ENCODE data around the gene FHIT. TPM values are rescaled to one million over a fixed set of nuclear protein-coding genes. Genes with fewer than 3 reads are reported as not detected.

FHIT gene
- total RNA-seq, 1 donor from 2014 or later: 1.3 TPM

GRCh38 chr3:60355825-60356224 is 895.4 kb downstream of the FHIT start:
- DNase-seq (ENCODE audit: low read depth, low spot score): no peak

DNA sequence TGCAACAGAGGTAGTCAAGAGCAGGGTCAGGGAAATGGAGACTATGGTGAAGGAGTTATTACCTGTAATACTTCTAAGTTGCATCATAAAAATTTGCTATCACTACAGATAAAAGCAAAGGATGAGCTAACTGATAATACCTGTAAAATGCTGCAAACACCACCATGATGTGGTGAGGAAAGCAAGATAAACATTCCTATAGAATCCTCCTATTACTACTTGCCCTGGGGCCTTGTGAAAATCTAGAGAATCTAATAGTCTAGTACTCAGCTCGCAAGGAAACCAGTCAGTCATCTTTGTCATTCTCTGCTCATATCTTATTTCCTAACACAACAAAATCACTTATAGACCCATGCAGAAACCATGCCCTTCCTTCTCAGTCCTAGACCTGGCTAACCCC is 899.8 kb downstream of the FHIT start:
- DNase-seq (ENCODE audit: low read depth, low spot score): no peak

DNA sequence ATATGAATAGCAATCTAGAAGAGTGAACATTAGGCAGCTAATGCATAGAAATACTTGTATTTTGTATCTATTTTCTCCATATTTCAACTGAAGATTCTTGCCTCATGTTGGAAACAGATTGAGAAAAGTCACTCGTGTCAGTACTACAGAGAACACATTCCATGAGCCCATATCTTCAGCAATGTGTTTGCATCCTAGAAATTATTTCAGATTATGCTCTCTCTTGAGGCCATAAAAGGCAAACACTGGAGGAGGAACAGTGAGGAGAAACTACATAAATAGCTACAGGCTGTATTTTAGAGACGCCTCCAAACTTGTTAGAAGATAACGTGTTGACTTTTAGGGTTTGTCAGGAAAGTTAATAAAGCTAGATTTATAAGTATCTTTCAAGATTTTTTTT is 906.9 kb downstream of the FHIT start:
- DNase-seq (ENCODE audit: low read depth, low spot score): no peak

GRCh38 chr3:60343831-60344230 is 907.4 kb downstream of the FHIT start:
- DNase-seq (ENCODE audit: low read depth, low spot score): no peak

- DNase-seq (ENCODE audit: low read depth, low spot score): no peak
Measured at GRCh38 chr3:60339304-60339703, 911.9 kb downstream of the FHIT start.

GRCh38 chr3:60337421-60337820 is 913.8 kb downstream of the FHIT start:
- no peak for DNase-seq (ENCODE audit: low read depth, low spot score)

DNA sequence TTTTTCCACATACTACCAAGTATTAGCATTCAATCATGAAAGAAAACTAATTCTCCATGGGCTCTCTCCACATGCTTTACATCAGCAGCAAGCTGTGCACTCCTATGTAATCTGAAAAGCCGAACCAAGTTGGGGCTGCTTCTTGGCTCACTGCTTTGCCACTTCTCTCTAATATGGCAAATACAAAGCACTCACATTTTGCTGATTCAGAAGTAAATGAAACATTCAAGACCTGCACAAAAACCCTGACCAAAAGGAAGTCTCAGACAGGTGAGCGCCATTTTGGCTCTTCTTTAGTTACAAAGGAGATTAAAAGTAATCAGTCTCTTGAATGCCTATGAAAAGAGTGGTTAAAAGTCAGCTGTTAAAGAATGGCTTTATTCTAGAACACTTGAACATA is 915.2 kb downstream of the FHIT start:
- DNase-seq (ENCODE audit: low read depth, low spot score): no peak

GRCh38 chr3:60333710-60334109 is 917.5 kb downstream of the FHIT start:
- no peak for DNase-seq (ENCODE audit: low read depth, low spot score)

GRCh38 chr3:60330107-60330506 is 921.1 kb downstream of the FHIT start:
- DNase-seq (ENCODE audit: low read depth, low spot score): no peak

- no peak for DNase-seq (ENCODE audit: low read depth, low spot score)
Measured at GRCh38 chr3:60325610-60326170, 925.6 kb downstream of the FHIT start.

DNA sequence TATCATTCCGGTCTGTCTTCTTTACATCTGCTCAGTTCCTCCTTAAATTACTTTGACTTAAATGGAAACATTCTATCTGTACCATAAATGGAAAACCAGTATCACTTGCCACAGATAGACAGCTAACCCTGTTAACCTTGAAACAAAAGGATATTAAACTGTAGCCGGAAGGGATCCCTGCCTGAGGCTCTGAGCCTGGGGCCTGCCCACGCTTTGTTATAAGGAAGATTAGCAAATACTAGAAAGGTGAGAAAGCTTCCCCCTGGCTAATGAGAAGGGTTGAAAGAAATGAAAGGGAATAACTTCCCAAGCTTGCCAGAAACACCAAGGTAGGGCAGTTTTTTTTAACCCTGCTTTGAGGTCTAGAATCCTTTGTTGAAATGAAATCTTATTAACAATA is 927.6 kb downstream of the FHIT start:
- no peak for DNase-seq (ENCODE audit: low read depth, low spot score)

DNA sequence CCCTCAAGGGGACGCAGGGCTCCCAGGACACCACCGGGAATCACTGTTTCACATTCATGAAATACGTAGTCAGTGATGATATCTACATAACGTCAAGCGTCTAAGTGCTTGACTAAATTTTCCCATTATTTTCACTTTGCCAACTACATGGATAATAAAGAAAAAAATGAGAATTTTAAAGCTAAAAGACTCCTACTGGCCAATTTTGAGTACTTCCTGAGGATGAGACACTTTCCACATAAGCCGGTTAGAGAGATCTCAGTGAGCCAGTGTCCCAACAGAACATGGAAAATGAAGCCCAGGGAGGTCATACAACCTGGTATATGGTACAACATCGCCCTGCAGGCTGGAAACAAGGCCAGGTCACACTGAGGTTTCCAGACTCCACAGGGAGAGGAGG is 928.1 kb downstream of the FHIT start:
- no peak for DNase-seq (ENCODE audit: low read depth, low spot score)

DNA sequence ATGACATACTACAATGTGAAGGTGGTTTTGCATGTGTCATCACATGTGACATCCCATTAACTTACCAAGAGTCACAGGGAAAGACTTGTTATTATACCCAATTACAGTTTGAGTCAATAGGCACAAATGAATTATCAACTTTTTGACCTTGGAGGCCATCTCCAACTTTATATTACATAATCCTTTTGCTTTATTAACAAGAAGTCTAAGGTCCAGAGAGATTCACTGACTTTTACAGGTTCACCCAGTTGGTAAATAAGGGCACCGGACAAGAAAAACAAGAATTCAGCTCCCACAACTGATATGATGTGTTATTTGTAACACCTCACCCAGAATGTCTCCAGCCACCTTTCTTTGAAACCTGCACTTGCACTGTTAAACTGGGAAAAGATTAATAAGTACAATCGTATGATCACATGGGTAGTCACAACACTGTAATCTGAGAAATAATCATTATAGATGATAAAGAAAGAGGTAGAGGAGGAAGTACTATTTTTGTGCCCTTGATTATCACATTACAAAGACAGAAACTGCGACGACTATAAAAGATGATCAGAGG is 928.9 kb downstream of the FHIT start:
- DNase-seq (ENCODE audit: low read depth, low spot score): no peak

DNA sequence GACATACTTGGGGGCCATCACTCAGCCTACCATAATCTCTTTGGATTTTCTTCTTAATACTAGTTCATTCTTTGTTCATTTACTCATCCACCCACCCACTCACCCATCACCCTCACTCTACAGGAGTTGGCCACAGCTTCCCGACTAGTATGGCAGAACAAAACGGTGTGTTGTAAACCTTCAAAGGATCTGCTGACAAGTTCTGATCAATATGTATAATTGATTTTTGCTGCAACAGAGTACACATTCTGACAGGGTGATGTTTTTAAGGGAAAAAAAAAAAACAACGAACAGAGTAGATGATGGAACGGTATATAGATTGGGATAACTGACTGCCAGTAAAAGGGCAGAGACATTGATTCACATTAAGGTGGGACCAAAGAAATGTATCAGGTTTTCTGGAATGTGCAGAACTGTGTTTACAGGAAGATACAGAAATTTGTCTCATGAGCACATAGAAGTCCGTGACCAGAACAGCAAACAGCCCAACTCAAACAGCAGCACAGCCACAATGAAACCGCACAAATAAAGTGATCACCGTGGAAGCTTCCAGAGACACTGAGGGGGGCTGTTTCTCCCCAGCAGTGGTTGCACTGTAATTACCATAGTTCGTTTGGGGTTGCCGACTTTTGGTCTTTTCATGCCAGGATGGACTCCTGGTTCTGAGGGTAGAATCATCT is 931.9 kb downstream of the FHIT start:
- DNase-seq (ENCODE audit: low read depth, low spot score): no peak

GRCh38 chr3:60316121-60316797 is 935.0 kb downstream of the FHIT start:
- no peak for DNase-seq (ENCODE audit: low read depth, low spot score)

GRCh38 chr3:60313951-60314461 is 937.2 kb downstream of the FHIT start:
- DNase-seq (ENCODE audit: low read depth, low spot score): no peak

GRCh38 chr3:60313231-60313798 is 937.9 kb downstream of the FHIT start:
- no peak for DNase-seq (ENCODE audit: low read depth, low spot score)

- DNase-seq (ENCODE audit: low read depth, low spot score): no peak
Measured at GRCh38 chr3:60309539-60310268, 941.5 kb downstream of the FHIT start.

- DNase-seq (ENCODE audit: low read depth, low spot score): no peak
Measured at GRCh38 chr3:60308808-60309207, 942.4 kb downstream of the FHIT start.

DNA sequence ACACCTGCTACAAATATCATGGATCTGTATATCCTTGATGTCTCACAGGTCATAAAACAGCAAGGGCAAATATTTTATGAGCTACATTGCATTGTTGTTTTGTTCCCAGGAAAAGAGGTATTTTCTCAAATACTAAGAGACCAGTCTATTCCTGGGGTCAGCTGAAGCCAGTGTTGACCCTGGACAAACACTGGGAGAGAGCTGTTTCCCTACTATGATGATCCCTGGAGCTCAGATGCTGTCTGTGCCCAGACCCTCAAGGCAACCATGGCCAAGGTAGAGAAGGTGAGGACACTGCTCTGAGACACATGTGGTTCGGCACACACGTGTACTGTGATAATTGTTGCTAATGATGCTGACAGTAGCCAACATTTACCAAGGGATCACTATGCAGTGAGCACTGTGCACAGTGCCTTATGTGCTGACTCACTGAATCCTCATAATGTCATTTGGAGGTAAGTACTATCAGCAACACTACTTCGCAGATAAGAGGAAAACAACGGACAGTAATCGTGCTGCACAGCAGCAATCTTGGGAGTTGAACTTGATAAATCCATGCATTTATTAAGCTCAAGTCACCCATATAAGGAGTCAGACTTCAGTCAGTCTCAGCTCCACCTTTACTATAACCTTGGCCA is 943.6 kb downstream of the FHIT start:
- no peak for DNase-seq (ENCODE audit: low read depth, low spot score)

- no peak for DNase-seq (ENCODE audit: low read depth, low spot score)
Measured at GRCh38 chr3:60304112-60304511, 947.1 kb downstream of the FHIT start.
